Measurements from ENCODE around the gene RELB.
"Not testable (repeated sequence)": the region's sequence is repeated elsewhere in the genome, so short reads cannot be mapped to it uniquely, and the experiment has no call there.

RELB gene

GRCh38 chr19:44988273-44988672 is 13.0 kb upstream of the RELB start:
- DNase-seq, result no peak

DNA sequence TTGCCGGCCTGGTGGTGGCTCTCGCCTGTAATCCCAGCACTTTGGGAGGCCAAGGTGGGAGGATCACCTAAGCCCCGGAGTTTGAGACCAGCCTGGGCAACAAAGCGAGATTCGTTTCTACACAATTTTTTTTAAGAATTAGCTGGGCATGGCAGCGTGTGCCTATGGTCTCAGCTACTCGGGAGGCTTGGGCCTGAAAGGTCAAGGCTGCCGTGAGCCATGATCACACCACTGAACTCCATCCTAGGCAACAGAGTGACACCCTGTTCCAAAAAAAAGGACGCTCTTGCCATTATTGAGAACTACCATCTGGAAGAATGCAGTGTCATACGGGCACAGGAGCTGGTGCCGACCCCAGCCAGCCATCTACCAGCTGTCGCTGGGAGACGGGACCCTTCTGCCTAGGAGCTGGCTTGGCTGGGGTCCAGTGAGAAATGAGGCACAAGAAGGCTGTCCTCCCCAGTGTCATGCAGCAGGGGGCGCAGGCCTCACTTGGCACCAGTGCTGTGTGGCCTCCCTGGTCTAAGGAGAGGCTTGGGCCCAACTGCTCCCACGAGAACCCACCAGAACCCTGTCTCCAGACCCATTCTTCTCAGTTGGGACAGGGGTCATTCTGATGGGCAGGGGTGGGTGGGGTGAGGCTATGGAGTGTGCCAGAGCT is 12.2 kb upstream of the RELB start:
- DNase-seq, result no peak

GRCh38 chr19:44990459-44990858 is 10.8 kb upstream of the RELB start:
- no peak for DNase-seq

DNA sequence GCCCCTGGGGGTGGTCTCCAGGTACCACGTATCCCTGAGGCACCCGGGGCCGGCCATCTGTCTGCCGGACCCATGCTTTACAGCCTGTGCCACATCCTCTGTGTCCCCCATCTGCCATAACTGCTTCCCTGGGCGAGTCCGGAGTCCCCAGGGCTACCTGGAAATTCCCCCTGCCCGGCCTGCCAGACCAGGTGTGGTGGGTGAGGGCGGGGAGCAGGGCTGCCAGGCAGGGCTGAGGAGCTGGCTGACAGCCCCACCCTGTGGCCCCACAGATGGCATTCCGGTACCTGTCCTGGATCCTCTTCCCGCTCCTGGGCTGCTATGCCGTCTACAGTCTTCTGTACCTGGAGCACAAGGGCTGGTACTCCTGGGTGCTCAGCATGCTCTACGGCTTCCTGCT is 10.3 kb upstream of the RELB start:
- DNase-seq, result no peak

- DNase-seq, result no peak
These were observed 8.7 kb upstream of the RELB start for GRCh38 chr19:44992336-44993163.

GRCh38 chr19:44993526-44993925 is 7.7 kb upstream of the RELB start:
- no peak for DNase-seq

DNA sequence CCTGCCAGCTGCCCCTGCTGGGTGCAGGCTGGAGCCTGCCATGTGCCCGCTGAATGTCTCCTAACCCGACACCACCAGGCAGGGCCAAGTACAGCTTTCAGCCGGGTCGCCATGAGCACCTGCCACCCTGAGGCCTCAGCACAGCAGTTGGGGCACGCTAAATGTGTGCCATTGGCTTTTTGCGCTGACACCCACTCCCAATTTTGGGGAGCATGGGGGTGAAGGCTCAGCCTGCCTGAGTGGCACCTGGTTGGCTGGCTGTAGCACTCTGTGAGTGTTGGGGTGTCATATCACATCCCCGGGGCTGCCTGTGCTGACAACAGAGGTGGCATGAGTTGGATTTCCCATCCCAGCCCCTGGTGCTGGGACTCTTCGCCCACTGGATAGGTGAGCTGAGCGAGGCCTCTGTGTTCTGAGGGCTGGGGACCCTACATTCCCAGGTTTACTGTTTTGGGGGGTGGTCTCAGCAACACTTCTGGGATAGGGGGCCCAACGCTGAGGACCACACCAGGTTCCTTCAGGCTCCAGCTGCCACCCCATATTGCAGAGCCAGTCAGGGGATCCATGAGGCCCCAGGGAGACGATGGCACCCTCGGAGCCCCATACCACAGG is 7.2 kb upstream of the RELB start:
- no peak for DNase-seq

GRCh38 chr19:44998025-44998424 is 3.2 kb upstream of the RELB start:
- no peak for DNase-seq

DNA sequence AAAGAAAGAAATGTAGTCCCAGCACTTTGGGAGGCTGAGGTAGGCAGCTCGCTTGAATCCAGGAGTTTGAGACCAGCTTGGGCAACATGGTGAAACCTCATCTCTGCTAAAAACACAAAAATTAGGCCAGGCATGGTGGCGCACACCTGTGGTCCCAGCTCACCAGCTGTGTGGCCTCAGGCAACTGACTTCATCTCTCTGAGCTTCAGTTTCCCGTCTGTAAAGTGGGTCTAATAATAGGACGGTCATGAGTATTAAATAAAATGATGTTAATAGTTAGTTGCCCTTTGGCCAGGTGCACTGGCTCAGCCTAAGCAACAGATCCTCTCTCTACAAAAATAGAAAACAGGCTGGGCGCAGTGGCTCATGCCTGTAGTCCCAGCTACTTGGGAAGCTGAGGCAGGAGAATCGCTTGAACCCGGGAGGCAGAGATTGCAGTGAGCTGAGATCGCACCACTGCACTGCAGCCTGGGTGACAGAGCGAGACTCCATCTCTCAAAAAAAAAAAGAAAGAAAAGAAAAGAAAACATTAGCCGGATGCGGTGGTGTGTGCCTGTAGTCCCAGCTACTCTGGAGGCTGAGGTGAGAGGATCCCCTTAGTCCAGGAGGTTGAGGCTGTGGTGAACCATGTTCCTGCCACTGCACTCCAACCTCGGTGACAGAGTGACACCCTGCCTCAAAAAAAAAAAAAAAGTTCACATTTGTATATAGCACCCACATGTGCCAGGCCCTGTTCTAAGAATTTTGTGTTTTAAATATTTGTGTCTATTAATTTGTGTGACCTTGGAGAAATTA is 1.9 kb upstream of the RELB start:
- DNase-seq, result not testable (repeated sequence)

DNA sequence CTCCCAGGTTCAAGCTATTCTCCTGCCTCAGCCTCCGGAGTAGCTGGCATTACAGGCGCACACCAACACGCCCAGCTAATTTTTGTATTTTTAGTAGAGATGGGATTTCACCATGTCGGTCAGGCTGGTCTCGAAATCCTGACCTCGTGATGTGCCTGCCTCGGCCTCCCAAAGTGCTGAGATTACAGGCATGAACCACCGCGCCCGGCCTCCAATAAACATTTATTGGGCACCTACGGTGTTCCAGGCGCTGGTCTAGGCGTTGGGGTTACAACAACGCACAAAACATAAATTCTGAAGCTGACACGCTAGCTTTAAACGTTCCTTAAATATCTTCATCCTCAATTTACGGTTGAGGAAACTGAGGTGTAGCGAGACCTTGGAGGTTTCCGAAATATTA is 599 bp upstream of the RELB start:
- not testable (repeated sequence) for DNase-seq

DNA sequence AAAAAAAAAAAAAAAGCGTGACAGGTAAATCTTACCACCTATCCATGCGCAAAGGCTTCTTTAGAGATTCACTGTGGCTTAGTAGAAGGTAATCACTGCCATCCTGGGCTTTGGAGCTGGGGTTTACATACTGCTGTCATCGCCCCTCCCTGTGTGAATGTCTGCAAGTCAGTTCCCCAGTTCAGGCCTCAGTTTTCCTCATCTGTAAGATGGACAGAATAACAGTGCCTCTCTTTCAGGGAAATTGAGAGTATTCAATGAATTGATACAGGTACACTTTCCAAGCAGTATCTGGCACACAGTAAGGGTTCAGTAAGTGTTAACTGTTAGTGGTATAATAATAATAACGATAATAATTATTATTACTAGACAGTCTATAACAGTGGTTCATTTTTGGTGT is 2.2 kb downstream of the RELB start:
- no peak for DNase-seq

GRCh38 chr19:45005787-45006186 is 4.5 kb downstream of the RELB start:
- DNase-seq, result no peak

GRCh38 chr19:45008552-45008951 is 7.3 kb downstream of the RELB start:
- DNase-seq, result no peak

- no peak for DNase-seq
These were observed 8.5 kb downstream of the RELB start for GRCh38 chr19:45009625-45010255.

DNA sequence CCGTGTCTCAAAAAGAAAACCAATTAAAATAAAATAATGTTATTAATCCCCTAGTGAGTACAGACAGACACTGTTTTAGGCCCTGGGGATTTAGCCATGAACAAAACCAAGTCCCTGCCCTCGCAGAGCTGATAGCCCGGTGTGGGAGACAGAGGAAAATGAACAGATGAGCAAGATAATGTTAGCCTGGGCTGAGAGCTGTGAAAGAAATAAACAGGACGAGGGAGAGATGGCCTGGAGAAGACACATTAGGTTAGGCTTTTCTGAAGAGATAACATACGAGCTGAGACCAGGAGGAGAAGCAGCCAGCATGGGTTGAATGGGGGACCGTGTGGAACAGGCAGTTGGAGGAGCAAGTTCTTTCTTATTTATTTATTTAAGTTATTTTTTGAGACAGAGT is 9.0 kb downstream of the RELB start:
- no peak for DNase-seq

DNA sequence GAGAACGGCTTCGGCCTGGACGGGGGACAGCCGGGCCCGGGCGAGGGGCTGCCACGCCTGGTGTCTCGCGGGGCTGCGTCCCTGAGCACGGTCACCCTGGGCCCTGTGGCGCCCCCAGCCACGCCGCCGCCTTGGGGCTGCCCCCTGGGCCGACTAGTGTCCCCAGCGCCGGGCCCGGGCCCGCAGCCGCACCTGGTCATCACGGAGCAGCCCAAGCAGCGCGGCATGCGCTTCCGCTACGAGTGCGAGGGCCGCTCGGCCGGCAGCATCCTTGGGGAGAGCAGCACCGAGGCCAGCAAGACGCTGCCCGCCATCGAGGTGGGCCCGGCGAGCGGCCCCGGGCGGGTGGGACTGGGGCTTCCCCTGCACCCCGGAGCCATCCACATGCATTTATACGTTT is 10.7 kb downstream of the RELB start:
- no peak for DNase-seq

DNA sequence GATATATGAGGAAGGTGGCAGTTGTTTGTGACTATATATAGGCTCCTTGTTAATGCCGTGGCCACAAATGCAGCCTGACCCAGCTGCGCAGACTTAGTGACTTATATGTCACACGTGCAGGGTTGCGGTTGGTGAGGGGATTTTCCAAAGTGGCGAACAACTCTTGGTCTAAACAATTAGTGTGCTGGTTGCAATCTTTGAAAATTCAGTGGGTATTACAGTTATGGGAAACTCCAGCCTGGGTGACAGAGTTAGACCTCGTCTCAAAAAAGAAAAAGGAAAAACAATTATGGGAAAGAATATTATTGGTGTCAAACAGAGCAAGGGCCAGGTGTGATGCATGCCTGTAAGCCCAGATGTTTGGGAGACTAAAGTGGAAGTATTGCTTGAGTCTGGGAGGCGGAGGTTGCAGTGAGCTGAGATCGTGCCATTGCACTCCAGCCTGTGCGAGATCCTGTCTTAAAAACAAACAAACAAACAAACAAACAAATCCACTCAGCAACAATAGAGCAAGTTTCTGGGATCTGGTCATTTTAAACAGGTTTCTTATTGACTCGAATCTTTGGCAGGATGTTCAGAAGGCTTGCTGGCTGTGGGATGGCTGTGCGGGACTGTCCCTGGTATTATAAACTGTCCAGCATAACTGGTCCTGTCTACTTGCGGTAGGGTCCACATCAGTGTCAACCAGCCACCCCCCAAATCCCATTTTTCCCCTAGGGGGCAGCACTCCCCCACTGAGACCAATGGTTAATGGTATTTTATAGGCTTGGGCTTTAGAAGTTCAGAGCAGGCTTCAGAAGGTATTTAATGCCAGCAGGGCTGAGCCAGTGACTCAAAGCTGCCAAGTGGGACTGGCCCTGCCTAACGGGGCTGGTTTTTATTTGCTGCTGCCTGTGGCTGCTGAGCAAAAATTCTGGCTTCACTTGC is 15.4 kb downstream of the RELB start:
- peak; percentile 21 for DNase-seq

DNA sequence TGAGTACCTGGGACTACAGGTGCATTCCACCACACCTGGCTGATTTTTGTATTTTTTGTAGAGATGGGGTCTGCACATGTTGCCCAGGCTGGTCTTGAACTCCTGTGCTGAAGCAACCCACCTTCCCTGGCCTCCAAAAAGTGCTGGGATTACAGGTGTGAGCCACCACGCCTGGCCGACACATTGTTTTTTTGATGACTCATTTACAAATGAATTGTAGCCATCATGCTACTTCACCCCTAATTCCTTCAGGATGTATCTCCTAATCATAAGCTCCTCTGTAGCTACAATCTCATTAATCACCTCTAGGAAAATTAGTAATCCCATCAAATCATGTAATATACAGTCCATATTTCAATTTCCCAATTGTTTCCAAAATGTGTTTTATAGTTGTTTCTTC is 17.9 kb downstream of the RELB start:
- no peak for DNase-seq

- no peak for DNase-seq
These were observed 18.8 kb downstream of the RELB start for GRCh38 chr19:45020071-45020470.

GRCh38 chr19:45021971-45022370 is 20.7 kb downstream of the RELB start:
- DNase-seq, result no peak

- DNase-seq, result no peak
These were observed 21.8 kb downstream of the RELB start for GRCh38 chr19:45023048-45023447.

DNA sequence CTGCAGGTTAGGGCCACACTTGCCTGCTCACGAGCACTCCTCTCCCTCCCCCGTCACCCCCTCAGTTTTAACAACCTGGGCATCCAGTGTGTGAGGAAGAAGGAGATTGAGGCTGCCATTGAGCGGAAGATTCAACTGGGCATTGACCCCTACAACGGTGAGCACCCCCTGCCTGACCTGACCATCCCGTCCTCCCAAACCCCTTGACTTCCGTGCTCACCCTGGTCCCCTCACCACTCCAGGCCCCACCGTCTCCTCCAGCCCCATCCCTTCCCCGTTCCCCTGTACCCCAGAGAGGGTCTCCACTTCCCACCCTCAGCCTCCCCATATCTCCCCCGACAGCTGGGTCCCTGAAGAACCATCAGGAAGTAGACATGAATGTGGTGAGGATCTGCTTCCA is 24.0 kb downstream of the RELB start:
- no peak for DNase-seq
